GM18951 (cell line): ENCODE data around the gene CCDC197.

ENCODE experiments used
- POLR2A ChIP-seq: IDR thresholded peaks from 4 replicates; pipeline ENCODE4 v1.6.1; 2011; ENCODE audit warnings: mild to moderate bottlenecking; ENCODE audit not compliant: insufficient read length, insufficient read depth; ENCODE audit errors: extremely low read depth
- in situ Hi-C: fragments of 300-500 bp; cut with MboI; formaldehyde crosslinking; loops from one replicate; pipeline ENCODE4 v1.12.0; 2022; ENCODE audit warnings: low sequenced_read_pairs, mixed read lengths, inconsistent platforms; ENCODE audit not compliant: unreplicated experiment

CCDC197 gene

DNA sequence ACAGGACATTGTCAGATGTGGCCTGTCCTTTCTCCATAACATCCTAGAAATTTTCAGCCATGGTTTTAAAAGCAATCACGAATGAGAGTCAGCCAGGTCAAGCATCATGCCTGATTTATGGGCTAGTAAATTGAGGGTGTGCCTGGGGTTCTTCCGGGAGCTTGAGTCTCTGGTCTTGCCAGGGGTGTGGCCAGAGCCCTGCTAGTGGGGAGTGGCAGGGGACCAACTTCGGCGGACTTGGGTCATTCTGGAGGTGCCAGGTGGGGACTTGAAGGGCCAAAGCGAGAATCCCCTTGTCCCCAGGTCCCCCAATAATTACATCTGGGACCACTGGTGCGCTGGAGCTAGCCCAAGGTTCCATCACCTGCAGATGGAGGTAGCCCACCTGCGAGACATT lies 34.8 kb downstream of the CCDC197 start:
- in situ Hi-C loops: loop anchor here (10.0 kb wide), 1 partner anchor 103 kb away; no protein-coding TSS in a partner anchor

DNA sequence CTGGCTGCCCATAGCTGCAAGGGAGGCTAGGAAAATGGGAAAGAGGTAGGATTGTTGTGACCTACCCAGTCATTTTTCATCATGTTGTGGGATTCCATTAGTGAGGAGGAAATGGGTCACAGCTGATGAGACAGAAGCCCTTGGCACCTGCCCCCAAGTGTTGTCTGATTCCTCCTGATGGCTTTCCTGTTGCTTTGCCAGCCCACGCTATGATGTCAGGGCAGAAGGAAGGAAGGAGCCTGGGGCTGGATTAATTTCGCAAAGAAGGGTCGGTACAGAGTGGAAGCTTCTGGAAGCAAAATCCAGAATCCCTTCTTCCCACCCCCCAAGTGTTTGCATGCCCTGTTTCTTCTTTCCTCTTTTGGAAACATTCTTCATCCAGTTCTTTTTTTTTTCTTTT lies 37.8 kb downstream of the CCDC197 start:
- no peak for TF ChIP-seq POLR2A
- in situ Hi-C loops: loop anchor here (10.0 kb wide), 1 partner anchor 100 kb away; no protein-coding TSS in a partner anchor

More for the DNA sequence above, 34.8 kb downstream of the CCDC197 start:
- TF ChIP-seq POLR2A: no peak

DNA sequence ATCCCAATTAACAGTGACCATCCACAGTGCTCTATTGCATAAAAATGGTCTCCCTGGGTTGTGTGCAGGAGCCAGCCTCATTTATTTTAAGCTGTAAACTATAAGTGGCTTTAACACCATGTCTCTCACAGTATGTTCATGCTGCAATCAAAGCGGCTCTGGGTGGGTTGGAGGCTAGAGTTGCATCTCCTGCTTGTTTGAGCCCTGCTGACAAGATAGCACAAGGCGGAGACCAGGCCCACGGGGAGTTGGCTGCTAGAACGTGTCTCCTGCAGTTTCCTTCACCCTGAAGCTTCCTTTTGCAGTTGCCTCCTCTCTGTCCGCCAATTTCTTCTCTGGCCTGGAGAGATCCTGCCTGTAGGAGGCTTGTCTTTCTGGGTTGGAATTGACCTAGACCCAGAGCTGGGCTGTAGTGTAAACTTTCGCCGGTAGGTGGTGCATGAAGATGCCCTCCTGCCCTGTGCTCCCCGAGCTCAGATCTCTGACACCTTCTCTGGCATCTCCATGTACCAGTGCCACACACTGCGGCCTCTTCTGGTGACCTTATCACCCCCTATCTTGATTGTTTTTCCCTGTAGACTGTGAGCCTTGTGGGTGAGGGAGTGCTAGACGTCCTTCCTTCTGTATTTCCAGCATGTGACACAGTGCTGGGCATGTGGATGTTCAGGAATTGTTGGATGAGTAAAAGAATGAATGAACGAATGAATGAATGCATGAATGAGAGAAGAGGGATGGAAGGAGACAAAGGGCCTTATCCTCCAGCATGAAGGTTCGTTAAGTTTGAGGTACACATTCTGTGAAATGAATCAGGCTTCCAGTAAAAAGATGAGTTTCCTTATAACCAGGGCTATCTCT lies 39.4 kb downstream of the CCDC197 start:
- no peak for TF ChIP-seq POLR2A
- in situ Hi-C loops: loop anchor here (10.0 kb wide), 1 partner anchor 98 kb away; no protein-coding TSS in a partner anchor

DNA sequence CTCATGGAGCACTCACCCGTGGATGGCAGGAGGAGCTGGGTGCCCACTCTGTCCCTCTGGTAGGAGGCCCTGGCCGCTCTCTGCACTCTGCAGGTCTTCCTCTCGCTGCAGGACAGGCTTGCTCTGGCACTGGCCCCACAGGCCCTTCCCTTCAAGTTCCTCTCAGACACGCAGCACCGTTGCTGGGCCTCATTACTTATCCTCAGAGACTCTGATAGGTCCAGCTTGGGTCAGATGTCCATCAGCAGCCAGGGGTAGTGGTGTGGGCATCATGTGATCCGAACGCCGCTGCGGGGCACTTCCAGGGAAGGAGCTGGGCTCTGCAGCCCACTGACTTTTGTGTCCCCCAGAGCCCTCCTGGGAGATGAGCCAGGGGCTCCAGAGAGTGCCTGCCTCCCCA lies 40.9 kb downstream of the CCDC197 start:
- TF ChIP-seq POLR2A: no peak
- in situ Hi-C loops: loop anchor here (10.0 kb wide), 1 partner anchor 97 kb away; no protein-coding TSS in a partner anchor

DNA sequence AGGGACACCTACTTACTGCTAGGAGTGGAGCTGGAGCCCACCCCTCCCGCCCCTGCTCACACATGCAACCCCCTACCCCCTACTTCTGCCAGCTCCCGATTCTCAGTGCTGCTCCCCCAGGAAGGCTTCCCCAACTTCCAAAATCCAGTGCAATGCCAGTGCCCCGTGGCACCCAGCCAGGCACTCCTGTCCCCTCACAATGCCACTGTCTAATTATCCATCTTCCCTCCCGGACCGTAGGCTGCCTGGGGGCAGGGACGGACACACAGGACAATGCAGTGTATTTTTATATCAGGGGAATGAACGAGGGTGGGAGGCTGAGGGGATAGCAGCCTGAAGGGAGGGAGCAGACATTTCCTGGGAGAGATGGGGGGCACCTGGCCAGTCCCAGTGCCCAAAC lies 41.4 kb downstream of the CCDC197 start:
- in situ Hi-C loops: loop anchor here (10.0 kb wide), 1 partner anchor 96 kb away; no protein-coding TSS in a partner anchor
- TF ChIP-seq POLR2A: no peak

DNA sequence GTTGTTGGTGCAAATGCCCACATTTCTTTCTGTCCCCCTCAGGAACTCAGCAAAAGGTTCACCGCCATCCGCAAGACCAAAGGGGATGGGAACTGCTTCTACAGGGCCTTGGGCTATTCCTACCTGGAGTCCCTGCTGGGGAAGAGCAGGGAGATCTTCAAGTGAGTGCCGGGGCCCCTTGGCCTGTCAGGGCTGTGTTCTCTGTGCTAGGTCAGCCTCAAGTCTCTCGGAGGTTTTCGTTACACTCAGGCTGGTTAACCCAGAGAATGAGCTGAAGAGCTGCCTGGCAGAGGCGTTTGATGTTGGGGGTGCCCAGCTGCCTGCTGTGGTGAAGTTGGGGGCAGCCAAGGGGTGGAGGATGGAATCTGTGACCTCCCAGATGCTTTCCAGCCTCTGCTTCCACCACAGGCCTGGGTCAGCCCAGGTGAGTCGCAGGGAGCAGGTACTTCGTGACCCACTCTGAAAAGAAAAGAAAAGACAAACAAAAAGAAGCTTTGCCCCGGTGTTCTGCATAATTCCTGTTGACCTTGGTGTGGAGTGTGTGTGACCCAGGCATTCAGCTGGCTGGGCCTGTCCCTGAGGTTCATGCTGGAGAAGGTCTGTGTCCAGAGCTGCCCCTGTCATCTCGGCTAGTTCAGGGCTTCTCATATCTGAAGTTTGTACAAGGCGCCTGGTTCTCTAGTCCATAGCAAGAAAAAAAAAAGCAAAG lies 42.0 kb downstream of the CCDC197 start:
- in situ Hi-C loops: loop anchor here (10.0 kb wide), 1 partner anchor 96 kb away; no protein-coding TSS in a partner anchor
- no peak for TF ChIP-seq POLR2A

DNA sequence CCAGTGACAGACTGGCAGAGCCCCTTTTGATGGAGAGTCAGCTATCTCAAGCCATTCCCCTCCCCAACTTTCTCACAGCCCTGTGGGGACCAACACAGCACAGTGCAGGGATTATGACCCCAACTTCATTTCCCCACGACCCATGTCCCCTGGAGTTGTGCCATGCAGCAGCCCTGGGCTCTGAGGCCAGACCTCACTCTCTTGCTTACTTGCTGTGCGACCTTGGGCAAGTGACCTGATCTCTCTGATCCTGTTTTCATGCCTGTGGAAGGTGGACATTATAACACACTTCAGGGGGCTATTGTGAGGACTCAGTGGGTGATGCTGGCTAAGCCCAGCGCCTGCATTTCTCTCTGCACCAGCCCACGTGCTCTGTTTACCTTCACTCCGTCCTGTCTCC lies 43.1 kb downstream of the CCDC197 start:
- in situ Hi-C loops: no loop called here
- TF ChIP-seq POLR2A: no peak

DNA sequence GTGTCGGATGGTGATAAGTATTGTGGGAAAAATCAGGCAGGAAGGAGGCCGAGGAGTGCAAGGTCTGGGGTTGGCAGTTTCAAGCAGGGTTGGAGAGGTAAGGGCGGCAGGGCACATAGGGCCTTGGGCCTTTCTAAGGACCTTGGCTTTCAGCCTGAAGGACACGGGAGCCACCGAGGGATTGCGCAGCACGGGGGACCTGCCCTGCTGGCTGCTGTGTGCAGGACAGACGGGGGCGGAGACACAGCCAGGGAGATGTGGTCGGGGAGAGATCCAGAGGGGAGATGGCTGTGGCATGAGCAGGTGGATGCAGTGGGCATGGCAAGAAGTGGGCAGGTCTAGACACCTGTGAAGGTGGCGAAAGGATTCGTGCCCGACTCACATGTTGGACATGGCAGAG lies 43.7 kb downstream of the CCDC197 start:
- in situ Hi-C loops: no loop called here
- no peak for TF ChIP-seq POLR2A

DNA sequence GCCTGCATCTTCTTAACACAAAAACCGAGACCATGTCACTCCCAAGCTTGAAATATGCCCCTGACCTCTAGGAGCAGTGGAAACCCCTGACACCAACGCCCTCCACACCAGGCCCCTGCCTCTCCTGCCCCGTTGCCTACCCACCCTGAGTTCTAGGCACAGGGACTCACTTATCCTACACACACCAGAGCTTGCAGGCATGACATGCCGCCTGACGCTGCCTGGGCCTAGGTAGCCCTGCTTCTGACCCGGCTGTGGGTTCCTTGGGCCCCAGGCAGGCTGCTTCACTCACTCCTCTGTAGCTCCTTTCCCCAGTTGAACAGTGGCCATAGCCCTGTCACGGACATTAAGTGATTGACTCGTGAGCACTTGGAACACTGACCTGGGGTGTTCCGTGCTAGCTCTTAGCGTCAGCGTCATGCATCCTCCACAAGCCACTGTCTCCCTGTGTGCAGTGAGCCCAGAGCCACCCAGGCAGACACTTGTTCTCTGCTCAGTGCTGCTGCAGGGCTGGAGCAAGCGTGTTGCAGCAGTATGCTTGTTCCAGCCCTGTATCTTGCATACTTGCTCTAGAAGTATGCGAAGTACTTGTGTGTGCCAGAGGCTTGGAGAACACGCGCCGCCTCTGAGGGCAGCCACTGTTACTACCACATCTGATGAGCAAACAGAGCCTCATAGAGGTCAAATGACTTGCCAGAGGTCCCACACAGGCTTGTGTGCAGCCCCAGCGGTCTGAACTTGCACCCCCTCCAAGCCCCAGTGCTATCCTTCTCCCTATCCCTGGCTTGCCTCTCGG lies 44.6 kb downstream of the CCDC197 start:
- in situ Hi-C loops: no loop called here
- no peak for TF ChIP-seq POLR2A

DNA sequence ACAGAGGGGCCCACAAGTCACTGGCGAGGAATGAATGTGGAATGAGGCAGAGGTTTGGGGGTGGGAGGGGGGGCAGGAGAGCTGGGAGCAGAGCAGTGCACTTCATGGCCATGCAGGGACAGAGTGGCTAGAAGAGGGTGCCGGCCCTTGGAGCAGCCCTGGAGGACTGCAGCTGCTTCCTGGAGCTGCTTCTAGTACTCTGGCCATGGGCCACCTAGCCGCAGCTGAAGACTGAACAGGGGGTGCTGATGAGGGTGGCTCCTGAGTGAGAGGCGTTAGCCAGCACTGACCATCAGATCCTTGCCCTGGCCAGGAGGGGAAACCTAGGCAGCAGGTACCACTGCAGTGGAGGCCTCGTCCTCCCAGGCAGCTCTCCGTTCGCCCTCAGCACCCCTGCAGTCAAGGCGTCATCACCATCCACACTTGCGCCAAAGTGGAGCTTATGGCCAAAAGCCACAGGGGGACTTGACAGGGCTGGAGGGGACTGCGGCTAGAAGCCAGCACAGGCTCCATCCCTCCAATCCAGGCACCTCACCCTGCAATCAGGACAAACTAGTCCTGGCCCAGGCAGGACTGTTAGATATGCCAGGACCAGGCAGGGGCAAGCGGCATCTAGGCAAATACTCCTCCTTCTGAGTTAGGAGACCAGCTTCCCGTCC lies 45.5 kb downstream of the CCDC197 start:
- in situ Hi-C loops: no loop called here
- no peak for TF ChIP-seq POLR2A

DNA sequence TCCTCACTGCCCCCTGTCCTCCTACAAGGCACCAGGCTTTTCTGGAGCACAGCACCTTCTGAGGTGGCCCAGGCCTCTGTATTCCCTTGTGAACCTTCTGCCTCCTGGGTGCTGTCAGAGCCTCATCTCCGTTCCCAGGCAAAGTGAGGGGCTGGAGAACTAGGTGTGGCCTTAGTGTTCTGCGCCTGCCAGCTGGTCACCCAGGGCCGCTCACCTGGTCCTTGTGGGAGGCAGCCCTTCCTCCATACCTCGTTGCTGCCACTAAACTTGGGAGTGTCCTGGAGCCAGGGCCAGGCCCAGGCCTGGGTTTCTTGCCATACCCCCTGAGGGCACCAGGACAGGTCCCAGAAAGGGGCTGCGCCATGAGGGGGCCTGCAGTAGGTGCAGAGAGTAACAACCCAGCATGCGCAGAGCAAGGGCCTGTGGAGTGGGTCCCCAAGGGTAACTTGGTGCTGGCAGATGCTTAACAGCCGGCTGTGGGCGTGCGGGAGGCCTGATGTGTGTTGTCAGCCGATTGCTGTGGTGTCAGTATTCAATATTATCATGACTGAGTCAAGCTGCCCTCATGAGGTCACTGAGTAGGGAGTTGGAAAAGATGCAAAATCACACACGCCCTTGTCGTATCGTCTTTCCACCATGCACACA lies 46.1 kb downstream of the CCDC197 start:
- no peak for TF ChIP-seq POLR2A
- in situ Hi-C loops: no loop called here
